Large intestine (tissue), 3 donors: Measurements from ENCODE around the gene PROM2. TPM values are rescaled to one million over a fixed set of nuclear protein-coding genes. Genes with fewer than 3 reads are reported as not detected.

Source experiments
- DNase-seq, 2 donors: peaks; one replicate each; pipeline versions ENCODE4 v3.0.0 to v3.0.0-alpha.2; 2013
- H3K27ac ChIP-seq: one replicate; pipeline ENCODE4 v1.5.1; 2013; ENCODE audit warnings: low read length
- H3K27me3 ChIP-seq: 2 replicates; pipeline ENCODE4 v1.6.1; 2013; ENCODE audit warnings: low read length; ENCODE audit not compliant: control insufficient read depth, insufficient read depth
- H3K36me3 ChIP-seq: 2 replicates; pipeline ENCODE4 v1.6.1; 2013; ENCODE audit warnings: low read length; ENCODE audit not compliant: control insufficient read depth, insufficient read depth
- H3K4me1 ChIP-seq: one replicate; pipeline ENCODE4 v1.6.1; 2013; ENCODE audit warnings: low read length; ENCODE audit not compliant: control insufficient read depth, insufficient read depth
- H3K4me3 ChIP-seq: one replicate; pipeline ENCODE4 v1.5.1; 2013; ENCODE audit warnings: low read length
- H3K9me3 ChIP-seq: one replicate; pipeline ENCODE4 v1.6.1; 2013; ENCODE audit warnings: mild to moderate bottlenecking, low read depth, low read length, moderate library complexity; ENCODE audit not compliant: control insufficient read depth
- WGBS: methylation state at CpG from one replicate; pipeline ENCODE4 v1.1.5; 2013; ENCODE audit warnings: low lambda C conversion rate; ENCODE audit not compliant: insufficient coverage; 5-methylcytosine and 5-hydroxymethylcytosine counted together
- polyA plus RNA-seq: library from polyadenylated mRNA; unstranded; fragments of 120-200 nt; gene quantifications from one replicate; pipeline ENCODE4 v1.2.1, GENCODE V29; 2013

Gene PROM2
- polyA plus RNA-seq, 1 donor, result 2.0 TPM

DNA sequence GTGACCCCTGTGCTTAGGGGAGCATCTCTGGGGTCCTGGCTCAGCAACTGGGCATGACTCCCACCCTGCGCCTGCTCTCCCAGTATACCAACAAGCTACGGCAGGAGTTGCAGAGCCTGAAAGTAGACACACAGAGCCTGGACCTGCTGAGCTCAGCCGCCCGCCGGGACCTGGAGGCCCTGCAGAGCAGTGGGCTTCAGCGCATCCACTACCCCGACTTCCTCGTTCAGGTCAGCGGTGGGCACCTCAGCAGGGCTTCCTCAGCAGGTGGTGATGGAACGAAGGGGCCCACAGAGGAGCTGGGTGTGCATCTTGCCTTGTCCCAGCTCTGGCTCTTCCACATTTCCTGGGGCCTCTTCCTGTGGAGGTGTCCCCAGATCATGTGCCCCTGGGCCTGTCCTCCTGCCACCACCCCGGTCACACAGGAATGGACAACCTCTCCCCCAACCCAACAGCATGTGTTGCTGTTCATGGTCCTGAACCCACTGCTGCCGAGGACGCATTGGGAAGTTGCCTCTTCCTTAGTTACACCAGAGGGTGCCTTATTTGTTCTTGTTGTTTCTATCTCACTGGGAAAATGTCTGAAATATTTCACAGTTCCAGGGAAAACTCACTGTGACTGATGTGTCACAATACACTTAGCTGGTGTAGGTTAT, 10.8 kb downstream of the PROM2 start:
- H3K27me3 ChIP-seq, result no peaks in the 10 kb centered on the region
- no CpG with 5 or more reads among the region's 13 CpGs for WGBS
- H3K9me3 ChIP-seq, result no peaks in the 10 kb centered on the region
- no peak overlapping the region for H3K27ac ChIP-seq
- no peaks in the 10 kb centered on the region for H3K4me1 ChIP-seq
- H3K4me3 ChIP-seq, result no peak overlapping the region
- DNase-seq, result no peak
- H3K36me3 ChIP-seq, result no peaks in the 10 kb centered on the region

DNA sequence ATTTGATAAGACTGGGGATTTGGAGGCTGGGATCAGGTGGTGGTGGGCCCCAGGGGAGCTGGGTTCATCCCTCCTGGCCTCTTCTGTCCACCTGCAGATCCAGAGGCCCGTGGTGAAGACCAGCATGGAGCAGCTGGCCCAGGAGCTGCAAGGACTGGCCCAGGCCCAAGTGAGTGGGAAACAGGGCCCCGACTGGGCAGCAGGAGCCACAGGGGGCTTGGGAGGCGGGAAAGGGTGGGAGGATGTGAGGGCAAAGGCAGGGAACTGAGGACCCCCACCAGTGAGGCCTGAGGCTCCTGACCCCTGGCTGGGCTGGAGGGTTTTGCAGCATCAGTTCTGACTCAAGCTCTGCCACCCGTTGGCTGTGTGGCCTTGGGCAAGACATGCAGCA, 11.3 kb downstream of the PROM2 start:
- no peak for DNase-seq
- Histone ChIP-seq H3K36me3 (no peaks in the 10 kb centered on the region), H3K27me3 (no peaks in the 10 kb centered on the region), H3K4me3 (no peak overlapping the region), H3K4me1 (no peaks in the 10 kb centered on the region), H3K9me3 (no peaks in the 10 kb centered on the region), H3K27ac (no peak overlapping the region)
- WGBS, result no CpG with 5 or more reads among the region's 4 CpGs

DNA sequence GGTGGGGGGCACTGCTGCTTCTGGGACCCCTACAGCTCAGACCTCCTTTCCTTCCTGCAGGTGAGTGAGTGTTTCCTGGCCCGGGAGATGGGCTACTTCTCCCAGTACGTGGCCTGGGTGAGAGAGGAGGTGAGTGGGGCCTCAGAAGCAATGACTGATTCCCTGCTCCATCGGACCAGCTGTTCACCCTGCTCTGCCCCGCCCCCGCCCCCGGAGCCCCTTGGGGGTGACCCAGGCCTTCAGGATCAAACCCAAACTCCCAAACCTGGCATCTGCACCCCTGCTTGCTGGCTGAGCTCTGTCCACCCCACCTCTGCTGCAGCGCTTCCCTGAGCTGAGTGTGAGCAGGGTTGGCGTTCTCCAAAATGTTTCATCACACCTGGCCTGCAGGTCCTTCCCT, 13.1 kb downstream of the PROM2 start:
- no peaks in the 10 kb centered on the region for H3K9me3 ChIP-seq
- no peaks in the 10 kb centered on the region for H3K27me3 ChIP-seq
- no peaks in the 10 kb centered on the region for H3K4me1 ChIP-seq
- DNase-seq, result no peak
- WGBS, result no CpG with 5 or more reads among the region's 8 CpGs
- H3K27ac ChIP-seq, result no peak overlapping the region
- no peaks in the 10 kb centered on the region for H3K36me3 ChIP-seq
- no peak overlapping the region for H3K4me3 ChIP-seq

DNA sequence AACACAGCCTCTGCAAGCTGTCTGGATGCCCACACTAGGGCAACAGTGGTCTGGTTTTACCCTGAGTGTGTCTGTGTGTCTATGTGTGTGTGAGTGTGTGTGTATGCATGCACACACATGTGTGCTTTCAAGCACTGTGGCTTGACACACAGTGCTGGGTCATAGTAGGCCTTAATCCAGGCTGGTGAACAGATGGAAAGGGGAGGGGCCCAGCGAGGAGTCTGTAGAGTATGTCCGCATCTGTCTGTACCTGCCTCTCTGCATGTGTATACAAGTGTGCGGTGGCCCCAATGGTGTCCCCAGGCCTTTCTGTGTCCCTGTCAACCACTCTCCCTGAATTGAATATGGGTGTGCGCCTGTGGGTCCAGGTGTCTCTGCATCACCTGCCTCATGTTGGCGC, 13.6 kb downstream of the PROM2 start:
- no peaks in the 10 kb centered on the region for H3K9me3 ChIP-seq
- no peak for DNase-seq
- no CpG with 5 or more reads among the region's 5 CpGs for WGBS
- no peak overlapping the region for H3K4me3 ChIP-seq
- H3K4me1 ChIP-seq, result no peaks in the 10 kb centered on the region
- H3K36me3 ChIP-seq, result no peaks in the 10 kb centered on the region
- no peaks in the 10 kb centered on the region for H3K27me3 ChIP-seq
- H3K27ac ChIP-seq, result no peak overlapping the region

GRCh38 chr2:95289253-95289652, 15.0 kb downstream of the PROM2 start:
- Histone ChIP-seq H3K4me3 (no peak overlapping the region), H3K4me1 (no peaks in the 10 kb centered on the region), H3K9me3 (peaks cover 10% of the 10 kb centered on the region), H3K27me3 (no peaks in the 10 kb centered on the region), H3K27ac (no peak overlapping the region), H3K36me3 (no peaks in the 10 kb centered on the region)
- DNase-seq, result no peak
- no CpG with 5 or more reads among the region's 7 CpGs for WGBS

DNA sequence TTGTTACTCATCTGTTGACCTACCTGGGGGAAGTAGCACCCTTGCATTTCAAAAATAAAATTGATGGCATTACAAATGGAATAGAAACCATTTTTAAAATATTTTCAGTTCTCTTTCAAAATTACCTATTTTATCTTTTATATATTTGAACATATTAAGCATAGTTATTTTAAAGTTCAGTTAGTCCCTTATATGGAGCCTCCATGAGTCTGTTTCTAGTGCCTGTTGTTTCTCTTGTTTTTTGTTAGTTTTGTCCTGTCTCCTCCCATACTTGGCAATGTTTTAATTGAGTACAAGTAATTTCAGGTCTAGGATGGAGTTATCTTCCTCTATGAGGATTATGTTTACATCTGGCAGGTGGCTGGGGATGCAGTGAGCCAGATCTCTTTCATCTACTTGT, 17.0 kb downstream of the PROM2 start:
- no peak for DNase-seq
- Histone ChIP-seq H3K4me1 (no peaks in the 10 kb centered on the region), H3K4me3 (no peak overlapping the region), H3K36me3 (no peaks in the 10 kb centered on the region), H3K9me3 (peaks cover 10% of the 10 kb centered on the region), H3K27ac (no peak overlapping the region), H3K27me3 (no peaks in the 10 kb centered on the region)

DNA sequence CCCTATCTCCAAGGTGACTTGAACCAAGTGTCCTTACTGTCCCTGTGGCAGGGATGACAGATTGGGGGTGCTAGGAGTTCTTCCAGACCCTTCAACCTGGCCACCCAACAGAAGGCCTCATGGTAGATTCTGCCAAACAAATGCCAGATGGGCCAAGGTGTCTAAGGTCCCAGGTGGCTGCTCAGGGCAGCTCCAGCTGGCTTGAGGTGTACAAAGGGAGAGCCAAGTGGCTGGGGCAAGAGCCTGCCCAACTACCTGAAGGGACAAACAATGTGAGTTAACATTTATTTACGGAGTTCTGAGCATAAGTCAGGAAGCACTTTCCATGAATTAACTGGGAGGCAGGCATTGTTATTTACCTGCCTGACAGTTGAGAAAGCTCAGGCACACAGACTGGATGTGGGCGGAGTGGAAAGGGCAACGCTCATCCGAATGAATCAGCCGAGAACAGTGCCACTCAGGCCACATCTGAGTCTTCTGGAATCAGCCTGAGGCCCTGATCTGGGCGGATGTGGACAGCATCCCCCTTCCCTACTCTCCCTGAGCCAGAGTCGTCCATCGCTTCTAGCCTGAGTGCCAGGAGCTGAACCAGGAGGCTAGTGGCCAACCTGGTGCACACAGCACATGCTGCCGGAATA, 18.5 kb downstream of the PROM2 start:
- Histone ChIP-seq H3K4me1 (peaks cover 3% of the 10 kb centered on the region), H3K27ac (no peak overlapping the region), H3K36me3 (no peaks in the 10 kb centered on the region), H3K4me3 (no peak overlapping the region), H3K27me3 (no peaks in the 10 kb centered on the region), H3K9me3 (peaks cover 10% of the 10 kb centered on the region)
- no peak for DNase-seq
- no CpG with 5 or more reads among the region's 9 CpGs for WGBS

DNA sequence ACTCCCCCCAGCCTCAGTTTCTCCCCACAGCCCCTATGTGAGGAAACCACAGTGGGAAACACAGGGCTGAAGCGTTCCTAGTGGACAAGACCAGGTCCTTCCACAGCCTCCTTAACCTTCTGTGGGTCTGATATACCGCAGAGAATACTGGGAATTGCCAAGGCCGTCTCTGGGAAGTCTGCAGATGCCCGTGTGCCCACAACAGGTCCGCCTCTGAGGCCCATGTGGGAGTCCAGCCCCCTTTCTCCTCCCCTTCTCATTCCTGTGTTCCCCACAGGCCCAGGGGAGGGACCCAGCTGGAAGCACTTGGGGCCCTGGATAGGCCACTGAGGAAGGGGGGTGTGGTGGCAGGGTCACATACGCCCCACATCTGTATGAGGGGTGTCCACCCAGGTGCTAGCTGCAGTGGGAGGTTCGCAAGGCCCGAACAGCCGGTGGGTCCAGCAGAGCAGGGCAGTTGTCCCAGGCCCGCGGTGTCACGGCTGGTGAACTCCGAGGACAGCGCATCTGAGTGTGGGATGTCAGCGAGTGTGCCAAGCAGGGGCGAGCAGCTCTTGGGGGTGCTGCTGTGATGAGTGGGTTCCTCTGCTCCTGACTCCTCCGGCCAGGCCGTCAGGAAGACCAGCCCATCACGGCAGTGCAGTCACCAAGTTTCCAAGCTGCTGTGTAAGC, 20.5 kb downstream of the PROM2 start:
- H3K27ac ChIP-seq, result no peak overlapping the region

GRCh38 chr2:95295376-95295775, 21.1 kb downstream of the PROM2 start:
- Histone ChIP-seq H3K4me1 (peaks cover 5% of the 10 kb centered on the region), H3K27me3 (no peaks in the 10 kb centered on the region), H3K9me3 (peaks cover 10% of the 10 kb centered on the region), H3K27ac (no peak overlapping the region), H3K4me3 (no peak overlapping the region), H3K36me3 (no peaks in the 10 kb centered on the region)
- no peak for DNase-seq
- WGBS, result no CpG with 5 or more reads among the region's 6 CpGs

More for the DNA sequence above, 20.5 kb downstream of the PROM2 start:
- DNase-seq, result no peak
- H3K4me1 ChIP-seq, result peaks cover 5% of the 10 kb centered on the region
- whole genome bisulfite sequencing, result no CpG with 5 or more reads among the region's 19 CpGs
- H3K4me3 ChIP-seq, result no peak overlapping the region
- no peaks in the 10 kb centered on the region for H3K27me3 ChIP-seq
- H3K9me3 ChIP-seq, result peaks cover 10% of the 10 kb centered on the region
- H3K36me3 ChIP-seq, result no peaks in the 10 kb centered on the region

GRCh38 chr2:95296011-95296410, 21.8 kb downstream of the PROM2 start:
- no peak overlapping the region for H3K4me3 ChIP-seq
- H3K27me3 ChIP-seq, result no peaks in the 10 kb centered on the region
- no peak for DNase-seq
- H3K27ac ChIP-seq, result no peak overlapping the region
- WGBS, result no CpG with 5 or more reads among the region's 5 CpGs
- no peaks in the 10 kb centered on the region for H3K36me3 ChIP-seq
- H3K9me3 ChIP-seq, result peaks cover 10% of the 10 kb centered on the region
- H3K4me1 ChIP-seq, result peaks cover 5% of the 10 kb centered on the region
